ENCODE measurements around the gene TMEM229B.

- TF ChIP-seq EZH2 (IDR thresholded peaks at IDR 0.05; ENCODE audit: low read length, missing control alignments): no peak
- TF ChIP-seq CTCF (conservative IDR thresholded peaks at IDR 0.05 in 1 of 2, IDR thresholded peaks at IDR 0.05 in 1 of 2; ENCODE audit: low read depth in 1 of 2, low read length in 2 of 2): no peak
Observed at GRCh38 chr14:67453575-67454300, 34.8 kb downstream of the TMEM229B start.

Measured in fibroblast of lung (primary cell).